Activated naive CD4-positive, alpha-beta T cell treated with anti-CD3 and anti-CD28 coated beads for 36 hours (primary cell): ENCODE results near the gene GARIN3. TPM values are rescaled to one million over a fixed set of nuclear protein-coding genes. Genes with fewer than 3 reads are reported as not detected.

Experiments
- total RNA-seq, 2 experiments: library from RNA; stranded (reverse); gene quantifications; one replicate each; pipeline ENCODE4 v1.2.3, GENCODE V29; 2021

GARIN3 gene
- total RNA-seq, 2 experiments from 2014 or later, result 3.6 to 3.8 TPM

Other genes starting within 250 kb of the GARIN3 start
- 1 to 10 TPM; 3.4 to 5.2 TPM for gene TIMD4, start 203.0 kb downstream of the GARIN3 start, total RNA-seq
- under 1 TPM; 0.17 to 0.42 TPM for gene HAVCR1, start 107.1 kb downstream of the GARIN3 start, total RNA-seq
- gene HAVCR2, start 57.2 kb downstream of the GARIN3 start, total RNA-seq, result 10 to 100 TPM; 10.2 to 10.4 TPM
- 10 to 100 TPM; 21.0 to 21.2 TPM for gene MED7, start 23.4 kb downstream of the GARIN3 start, total RNA-seq
- 100 to 1,000 TPM; 340 TPM for gene ITK, start 14.6 kb upstream of the GARIN3 start, total RNA-seq
- gene CYFIP2, start 99.9 kb upstream of the GARIN3 start, total RNA-seq, result 100 to 1,000 TPM; 490 to 492 TPM